ENCODE data around the gene ALMS1. TPM values are rescaled to one million over a fixed set of nuclear protein-coding genes. Genes with fewer than 3 reads are reported as not detected.
"Not testable (repeated sequence)": the region's sequence is repeated elsewhere in the genome, so short reads cannot be mapped to it uniquely, and the experiment has no call there.

Gene ALMS1
- total and polyA plus RNA-seq, 2 of the 4 experiments (the other 2 are of a cell fraction) = 20.8 to 52.8 TPM

GRCh38 chr2:73619925-73620324 lies 234.3 kb downstream of the ALMS1 start:
- H3K4me3 ChIP-seq (ENCODE audit: insufficient read depth, low read depth, low read length); H3K27ac ChIP-seq (ENCODE audit: insufficient read depth, low read length); intact Hi-C loops (cut with micrococcal nuclease); H2AFZ ChIP-seq (replicated peaks; ENCODE audit: low read length, poor library complexity); H3K4ac ChIP-seq (ENCODE audit: low read depth, low read length); H3K79me1 ChIP-seq (ENCODE audit: low read depth in 1 of 2, low read length in 2 of 2); dilution Hi-C loops (cut with HindIII; ENCODE audit: low sequenced_read_pairs, unreplicated experiment); H2BK20ac ChIP-seq (ENCODE audit: low read depth, low read length); H2BK120ac ChIP-seq (ENCODE audit: low read depth, low read length); H2BK5ac ChIP-seq (ENCODE audit: low read depth, low read length, poor library complexity, severe bottlenecking); H3K14ac ChIP-seq (replicated peaks; ENCODE audit: low read depth, low read length); in situ Hi-C loops (cut with MboI; ENCODE audit: low sequenced_read_pairs); CTCF ChIA-PET; H4K5ac ChIP-seq (ENCODE audit: low read depth, low read length); ATAC-seq (ENCODE audit: low read depth); H4K91ac ChIP-seq (ENCODE audit: insufficient read depth, low read depth, low read length); H3K9ac ChIP-seq (ENCODE audit: low read depth, low read length); DNase-seq; H3K23ac ChIP-seq (ENCODE audit: low read depth, low read length); H4K8ac ChIP-seq (ENCODE audit: low read depth in 2 of 2, low read length in 2 of 2); POLR2A ChIA-PET (ENCODE audit: unreplicated experiment); H3K27me3 ChIP-seq (ENCODE audit: control insufficient read depth, insufficient read depth, low read length); H2BK15ac ChIP-seq (ENCODE audit: low read depth, low read length); H2AK5ac ChIP-seq (ENCODE audit: low read depth, low read length); H2AK9ac ChIP-seq (replicated peaks; ENCODE audit: low read depth, low read length, poor library complexity); H3K56ac ChIP-seq (ENCODE audit: extremely low read depth, insufficient read depth, low read length); BruUV-seq (replicated peaks); H3K4me1 ChIP-seq (ENCODE audit: control insufficient read depth, insufficient read depth, low read length); H3K9me3 ChIP-seq (ENCODE audit: control insufficient read depth, insufficient read depth, low read length); H3K18ac ChIP-seq (ENCODE audit: low read depth, low read length); H3K4me2 ChIP-seq (ENCODE audit: low read depth, low read length); H3K36me3 ChIP-seq (ENCODE audit: control insufficient read depth, insufficient read depth, low read length); H3K9me1 ChIP-seq (ENCODE audit: insufficient read depth, low read length); H4K20me1 ChIP-seq (ENCODE audit: insufficient read depth, low read length): not testable (repeated sequence)
- no CpG with 5 or more reads among the region's 3 CpGs for WGBS, 2 experiments (ENCODE audit: extremely low coverage in 2 of 2, insufficient read length in 1 of 2)

GRCh38 chr2:73624036-73624435 lies 238.4 kb downstream of the ALMS1 start:
- in situ Hi-C loops (cut with MboI; ENCODE audit: low sequenced_read_pairs); H3K56ac ChIP-seq (ENCODE audit: extremely low read depth, insufficient read depth, low read length); dilution Hi-C loops (cut with HindIII; ENCODE audit: low sequenced_read_pairs, unreplicated experiment); H3K27me3 ChIP-seq (ENCODE audit: control insufficient read depth, insufficient read depth, low read length); H2AK9ac ChIP-seq (replicated peaks; ENCODE audit: low read depth, low read length, poor library complexity); H4K91ac ChIP-seq (ENCODE audit: insufficient read depth, low read depth, low read length); H3K9ac ChIP-seq (ENCODE audit: low read depth, low read length); H3K4me2 ChIP-seq (ENCODE audit: low read depth, low read length); H3K79me1 ChIP-seq (ENCODE audit: low read depth in 1 of 2, low read length in 2 of 2); DNase-seq; H3K23ac ChIP-seq (ENCODE audit: low read depth, low read length); H3K18ac ChIP-seq (ENCODE audit: low read depth, low read length); H3K4me1 ChIP-seq (ENCODE audit: control insufficient read depth, insufficient read depth, low read length); H3K36me3 ChIP-seq (ENCODE audit: control insufficient read depth, insufficient read depth, low read length); H3K9me3 ChIP-seq (ENCODE audit: control insufficient read depth, insufficient read depth, low read length); ATAC-seq (ENCODE audit: low read depth); H2AFZ ChIP-seq (replicated peaks; ENCODE audit: low read length, poor library complexity); H2BK5ac ChIP-seq (ENCODE audit: low read depth, low read length, poor library complexity, severe bottlenecking); H2BK15ac ChIP-seq (ENCODE audit: low read depth, low read length); BruUV-seq (replicated peaks); intact Hi-C loops (cut with micrococcal nuclease); H3K4me3 ChIP-seq (ENCODE audit: insufficient read depth, low read depth, low read length); H2BK20ac ChIP-seq (ENCODE audit: low read depth, low read length); H3K4ac ChIP-seq (ENCODE audit: low read depth, low read length); H4K5ac ChIP-seq (ENCODE audit: low read depth, low read length); H3K27ac ChIP-seq (ENCODE audit: insufficient read depth, low read length); H2BK120ac ChIP-seq (ENCODE audit: low read depth, low read length); H3K9me1 ChIP-seq (ENCODE audit: insufficient read depth, low read length); POLR2A ChIA-PET (ENCODE audit: unreplicated experiment); H4K8ac ChIP-seq (ENCODE audit: low read depth in 2 of 2, low read length in 2 of 2); H2AK5ac ChIP-seq (ENCODE audit: low read depth, low read length); H3K14ac ChIP-seq (replicated peaks; ENCODE audit: low read depth, low read length); CTCF ChIA-PET; H4K20me1 ChIP-seq (ENCODE audit: insufficient read depth, low read length): not testable (repeated sequence)

All from IMR-90 (cell line).